Measurements from ENCODE around the gene MAPK8IP1.
"Not testable (repeated sequence)": the region's sequence is repeated elsewhere in the genome, so short reads cannot be mapped to it uniquely, and the experiment has no call there.

Gene MAPK8IP1

DNA sequence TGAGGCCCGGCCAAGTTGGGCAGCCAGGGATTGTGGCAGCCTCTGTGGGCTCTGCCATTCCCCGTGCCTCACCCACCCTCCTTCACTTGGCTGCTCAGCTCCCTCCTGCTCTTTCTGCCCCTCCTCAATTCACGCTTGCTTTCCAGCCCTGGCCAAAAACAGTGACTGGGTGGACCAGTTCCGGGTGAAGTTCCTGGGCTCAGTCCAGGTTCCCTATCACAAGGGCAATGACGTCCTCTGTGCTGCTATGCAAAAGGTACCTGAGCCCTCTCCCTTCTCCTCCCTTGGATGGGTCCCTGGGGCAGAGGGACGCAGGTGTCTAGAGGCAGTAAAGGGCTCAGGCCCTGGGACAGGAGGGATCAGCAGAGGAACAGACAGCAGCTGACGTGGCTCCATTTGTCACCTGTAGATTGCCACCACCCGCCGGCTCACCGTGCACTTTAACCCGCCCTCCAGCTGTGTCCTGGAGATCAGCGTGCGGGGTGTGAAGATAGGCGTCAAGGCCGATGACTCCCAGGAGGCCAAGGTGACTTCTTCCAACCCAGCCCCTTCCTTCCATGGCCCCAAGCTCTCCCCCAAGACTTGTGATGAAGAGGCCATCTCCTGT lies 19.0 kb downstream of the MAPK8IP1 start:
- no peak overlapping the region for H3K4me3 ChIP-seq (ENCODE audit: low read length)
- TF ChIP-seq, protein P1, sequence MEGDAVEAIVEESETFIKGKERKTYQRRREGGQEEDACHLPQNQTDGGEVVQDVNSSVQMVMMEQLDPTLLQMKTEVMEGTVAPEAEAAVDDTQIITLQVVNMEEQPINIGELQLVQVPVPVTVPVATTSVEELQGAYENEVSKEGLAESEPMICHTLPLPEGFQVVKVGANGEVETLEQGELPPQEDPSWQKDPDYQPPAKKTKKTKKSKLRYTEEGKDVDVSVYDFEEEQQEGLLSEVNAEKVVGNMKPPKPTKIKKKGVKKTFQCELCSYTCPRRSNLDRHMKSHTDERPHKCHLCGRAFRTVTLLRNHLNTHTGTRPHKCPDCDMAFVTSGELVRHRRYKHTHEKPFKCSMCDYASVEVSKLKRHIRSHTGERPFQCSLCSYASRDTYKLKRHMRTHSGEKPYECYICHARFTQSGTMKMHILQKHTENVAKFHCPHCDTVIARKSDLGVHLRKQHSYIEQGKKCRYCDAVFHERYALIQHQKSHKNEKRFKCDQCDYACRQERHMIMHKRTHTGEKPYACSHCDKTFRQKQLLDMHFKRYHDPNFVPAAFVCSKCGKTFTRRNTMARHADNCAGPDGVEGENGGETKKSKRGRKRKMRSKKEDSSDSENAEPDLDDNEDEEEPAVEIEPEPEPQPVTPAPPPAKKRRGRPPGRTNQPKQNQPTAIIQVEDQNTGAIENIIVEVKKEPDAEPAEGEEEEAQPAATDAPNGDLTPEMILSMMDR (conservative IDR thresholded peaks at IDR 0.05; ENCODE audit: low read length), result no peak
- DNase-seq (ENCODE audit: low read depth), result no peak

DNA sequence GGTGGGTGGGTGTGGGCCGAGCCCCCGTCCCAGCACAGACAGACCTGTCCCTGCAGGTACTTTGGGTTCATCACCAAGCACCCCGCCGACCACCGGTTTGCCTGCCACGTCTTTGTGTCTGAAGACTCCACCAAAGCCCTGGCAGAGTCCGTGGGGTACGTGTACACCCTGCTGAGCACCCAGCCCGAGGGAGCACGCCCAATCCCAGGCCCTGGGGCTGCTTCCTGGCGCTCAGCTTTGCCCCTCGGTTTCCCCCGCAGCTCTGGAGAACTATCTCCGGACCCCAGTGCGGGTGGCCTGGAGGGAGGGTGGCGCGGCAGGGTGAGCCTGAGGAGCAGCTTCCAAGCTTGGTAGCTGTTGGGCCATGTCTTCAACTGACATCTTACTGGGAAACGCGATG lies 19.6 kb downstream of the MAPK8IP1 start:
- H3K4me3 ChIP-seq (ENCODE audit: low read length), result no peak overlapping the region
- TF ChIP-seq, protein P1 (conservative IDR thresholded peaks at IDR 0.05; ENCODE audit: low read length), result no peak
- no peak for DNase-seq (ENCODE audit: low read depth)

DNA sequence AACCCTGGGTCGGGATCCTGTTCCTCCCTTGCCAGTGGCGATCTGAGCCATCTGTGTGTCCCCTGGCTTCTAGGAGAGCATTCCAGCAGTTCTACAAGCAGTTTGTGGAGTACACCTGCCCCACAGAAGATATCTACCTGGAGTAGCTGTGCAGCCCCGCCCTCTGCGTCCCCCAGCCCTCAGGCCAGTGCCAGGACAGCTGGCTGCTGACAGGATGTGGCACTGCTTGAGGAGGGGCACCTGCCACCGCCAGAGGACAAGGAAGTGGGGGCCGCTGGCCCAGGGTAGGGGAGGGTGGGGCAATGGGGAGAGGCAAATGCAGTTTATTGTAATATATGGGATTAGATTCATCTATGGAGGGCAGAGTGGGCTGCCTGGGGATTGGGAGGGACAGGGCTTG lies 20.1 kb downstream of the MAPK8IP1 start:
- DNase-seq (ENCODE audit: low read depth); H3K4me3 ChIP-seq (ENCODE audit: low read length): not testable (repeated sequence)

DNA sequence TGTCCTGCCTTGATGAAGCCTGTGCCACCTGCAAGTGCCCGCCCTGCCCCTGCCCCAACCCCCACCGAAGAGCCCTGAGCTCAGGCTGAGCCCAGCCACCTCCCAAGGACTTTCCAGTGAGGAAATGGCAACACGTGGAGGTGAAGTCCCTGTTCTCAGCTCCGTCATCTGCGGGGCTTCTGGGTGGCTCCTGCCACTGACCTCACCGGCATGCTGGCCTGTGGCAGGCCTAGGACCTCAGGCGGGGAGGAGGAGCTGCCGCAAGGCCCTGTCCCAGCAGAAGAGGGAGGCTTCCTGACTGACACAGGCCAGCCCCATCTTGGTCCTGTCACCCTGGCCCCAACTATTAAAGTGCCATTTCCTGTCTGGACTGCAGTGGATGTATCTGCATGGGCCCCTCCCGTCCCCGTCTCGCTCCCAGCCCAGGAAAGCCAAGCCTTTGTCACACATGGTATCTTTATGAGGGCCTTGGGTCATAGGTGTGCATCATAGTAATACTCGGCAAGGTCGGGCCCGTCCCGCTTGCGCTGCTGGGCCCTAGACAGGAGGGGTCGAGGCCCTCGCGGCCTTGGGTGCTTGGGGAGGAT lies 20.7 kb downstream of the MAPK8IP1 start:
- no peak for DNase-seq (ENCODE audit: low read depth)
- H3K4me3 ChIP-seq (ENCODE audit: low read length), result no peak overlapping the region
- TF ChIP-seq, protein P1 (conservative IDR thresholded peaks at IDR 0.05; ENCODE audit: low read length), result no peak

DNA sequence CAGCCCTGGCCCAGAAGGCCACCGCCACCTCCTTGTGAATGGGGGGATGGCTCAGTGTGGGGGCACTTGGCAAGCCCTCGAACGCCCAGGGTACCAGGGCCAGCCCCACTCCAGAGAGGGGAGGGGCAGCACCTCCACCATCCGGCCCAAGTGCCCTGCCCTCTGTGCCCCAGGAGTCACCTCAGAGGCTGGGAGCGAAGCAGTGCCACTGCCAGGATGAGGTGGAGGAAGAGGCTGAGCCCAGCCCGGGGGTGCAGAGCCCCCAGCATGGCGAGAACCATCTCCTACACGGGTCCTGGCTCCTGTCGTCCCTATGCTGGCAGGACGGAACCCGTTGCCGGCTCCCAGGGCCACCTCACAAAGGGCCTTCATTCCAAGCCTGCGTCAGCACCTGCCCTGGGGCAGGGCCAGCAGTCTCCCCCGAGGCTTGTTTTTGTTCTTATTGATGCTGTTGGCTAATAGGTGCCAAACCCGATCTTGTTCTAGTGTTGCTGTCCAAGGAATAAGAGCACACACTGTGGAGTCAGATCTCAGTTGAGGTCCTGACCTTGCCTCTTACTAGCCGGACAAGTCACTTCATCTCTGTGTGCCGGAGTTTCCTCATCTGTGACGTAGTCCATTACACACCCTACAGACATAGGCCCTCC lies 21.6 kb downstream of the MAPK8IP1 start, which contains the start of gene FREY1:
FREY1 (minus strand) TSS at position 307 of the 647 bp plus-strand sequence; CDS start at position 281, 26 bp downstream.
- no peak for DNase-seq (ENCODE audit: low read depth)

DNA sequence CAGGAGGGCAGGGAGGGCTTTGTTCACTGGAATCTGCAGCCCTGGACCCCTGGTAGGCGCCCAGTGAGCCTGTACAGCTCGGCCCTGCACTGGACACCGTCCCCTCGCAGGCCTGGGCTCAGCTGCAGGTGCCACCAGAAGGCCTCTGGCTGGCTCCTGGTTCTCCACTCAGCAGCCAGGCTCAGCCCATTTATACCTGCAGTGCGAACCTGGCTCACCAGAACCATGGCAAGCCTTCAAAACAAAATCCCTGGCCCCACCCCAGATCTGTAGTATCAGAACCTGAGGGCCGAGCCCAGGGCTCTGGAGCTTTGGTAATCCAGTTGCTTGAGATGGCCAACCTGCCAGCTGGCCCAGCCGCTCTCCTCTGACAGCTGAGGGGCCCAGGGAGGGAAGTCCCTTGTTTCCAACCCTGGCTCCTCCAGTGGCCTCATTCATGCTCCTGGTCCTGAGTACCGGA lies 22.5 kb downstream of the MAPK8IP1 start:
- TF ChIP-seq, protein P1 (conservative IDR thresholded peaks at IDR 0.05; ENCODE audit: low read length), result no peak
- DNase-seq (ENCODE audit: low read depth), result no peak

More for the DNA sequence above, 21.6 kb downstream of the MAPK8IP1 start, which contains the start of gene FREY1:
- no peak within 1 kb of the TSS for H3K4me3 ChIP-seq (ENCODE audit: low read length)
- TF ChIP-seq, protein P1 (conservative IDR thresholded peaks at IDR 0.05; ENCODE audit: low read length), result no peak

DNA sequence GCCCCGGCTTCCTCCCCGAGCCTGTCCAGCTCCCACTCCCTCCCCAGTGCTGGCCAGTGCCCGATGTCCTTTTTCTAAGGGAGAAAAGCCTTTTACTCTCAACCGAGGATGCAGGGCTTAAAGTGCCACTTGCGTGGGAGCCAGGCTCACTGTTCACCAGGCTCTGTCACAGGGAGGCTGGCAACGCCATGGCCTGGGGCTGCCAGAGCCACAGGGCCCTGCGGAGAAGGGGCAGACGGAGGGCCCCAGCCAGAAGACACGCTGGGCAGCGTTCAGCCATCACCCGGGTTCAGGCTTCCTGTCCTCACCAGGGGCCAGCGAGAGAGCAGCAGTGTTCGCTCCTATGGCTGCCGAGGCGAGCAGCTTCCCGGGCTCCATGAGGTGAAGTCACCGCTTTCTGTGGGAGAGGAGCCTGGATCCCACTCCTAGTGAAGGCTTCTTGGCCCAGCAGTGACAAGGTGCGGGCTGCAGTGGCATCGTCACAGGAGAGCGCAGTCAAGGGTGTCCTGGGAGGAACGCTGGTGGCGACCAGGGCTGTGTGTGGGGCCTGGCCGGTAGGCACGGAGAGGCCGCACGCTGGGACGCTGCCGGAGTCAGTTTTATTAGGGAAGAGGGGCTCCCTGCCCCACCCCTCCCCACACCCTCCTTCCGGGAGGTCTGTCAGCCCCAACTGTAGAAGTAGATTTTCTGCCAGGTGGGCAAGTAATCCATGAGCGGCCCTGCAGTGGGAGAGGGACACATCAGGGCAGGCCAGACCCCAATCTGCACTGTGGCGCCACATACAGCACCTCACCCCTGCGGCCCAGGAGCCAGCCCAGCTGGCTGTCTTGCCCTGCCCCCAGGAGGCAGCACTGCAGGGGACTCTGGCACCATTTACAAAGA lies 24.4 kb downstream of the MAPK8IP1 start:
- TF ChIP-seq, protein P1 (conservative IDR thresholded peaks at IDR 0.05; ENCODE audit: low read length), result no peak
- no peak for DNase-seq (ENCODE audit: low read depth)
- H3K4me3 ChIP-seq (ENCODE audit: low read length), result no peak overlapping the region

More for the DNA sequence above, 22.5 kb downstream of the MAPK8IP1 start:
- H3K4me3 ChIP-seq (ENCODE audit: low read length), result no peak overlapping the region

Measured in AG10803 (cell line).